Renal pelvis (tissue), 4 donors: ENCODE measurements around the gene PRDM16. TPM values are rescaled to one million over a fixed set of nuclear protein-coding genes. Genes with fewer than 3 reads are reported as not detected.

Experiments used
- DNase-seq: peaks from one replicate; pipeline ENCODE4 v3.0.0-alpha.2; 2013
- polyA plus RNA-seq, 3 donors: library from polyadenylated mRNA; unstranded; fragments of 120-200 nt; gene quantifications; one replicate each; pipeline ENCODE4 v1.2.1, GENCODE V29; 2013; ENCODE audit not compliant: insufficient read length in 3 of 3

The PRDM16 gene
- polyA plus RNA-seq, 3 donors = 7.2 to 9.6 (median 9.3) TPM

DNA sequence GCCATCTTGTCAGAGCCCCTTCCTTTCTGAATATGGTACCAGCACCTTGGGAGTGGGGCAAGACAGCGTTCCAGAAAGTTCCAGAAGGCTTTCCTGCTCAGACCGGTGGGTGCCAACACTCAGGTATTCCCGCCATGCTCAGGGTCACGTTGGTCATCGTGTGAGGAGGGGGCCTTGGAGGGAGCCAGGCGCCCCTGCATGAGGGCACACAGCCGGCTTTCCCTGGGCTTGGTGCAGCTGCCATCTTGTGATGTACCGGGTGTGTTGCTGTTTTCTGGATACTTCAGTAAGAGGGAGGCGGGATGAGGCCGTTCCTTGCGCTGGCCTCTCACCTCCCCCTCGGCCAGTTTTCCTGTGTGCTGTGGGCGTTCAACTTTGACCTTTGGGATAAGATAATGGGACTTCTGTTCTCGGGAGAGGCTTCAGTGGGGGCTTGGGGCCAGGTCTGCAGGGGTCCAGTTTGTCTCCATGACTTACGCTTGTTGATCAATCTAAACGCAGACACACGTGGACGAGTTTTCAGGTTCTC is 69.7 kb downstream of the PRDM16 start:
- DNase-seq = no peak

DNA sequence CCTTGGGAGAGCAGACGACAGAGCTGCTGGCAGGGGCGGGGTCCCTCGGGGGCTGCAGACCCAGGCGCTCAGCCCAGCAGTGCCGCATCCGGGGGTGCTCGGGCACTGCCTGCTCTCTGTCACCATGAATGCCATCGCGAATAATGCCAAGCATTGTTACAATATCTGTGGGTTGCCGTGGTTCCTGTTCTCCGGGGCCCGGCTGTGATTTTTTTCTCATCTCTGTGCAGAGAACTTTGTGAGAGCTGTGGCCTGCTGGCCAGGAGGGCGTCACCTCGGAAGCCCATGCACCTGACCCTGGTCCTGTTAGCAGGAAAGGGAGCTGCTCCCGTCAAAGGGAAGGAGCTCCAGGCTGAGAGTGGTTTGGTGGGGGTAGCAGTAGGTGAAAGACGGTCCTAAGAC is 70.4 kb downstream of the PRDM16 start:
- DNase-seq = no peak

DNA sequence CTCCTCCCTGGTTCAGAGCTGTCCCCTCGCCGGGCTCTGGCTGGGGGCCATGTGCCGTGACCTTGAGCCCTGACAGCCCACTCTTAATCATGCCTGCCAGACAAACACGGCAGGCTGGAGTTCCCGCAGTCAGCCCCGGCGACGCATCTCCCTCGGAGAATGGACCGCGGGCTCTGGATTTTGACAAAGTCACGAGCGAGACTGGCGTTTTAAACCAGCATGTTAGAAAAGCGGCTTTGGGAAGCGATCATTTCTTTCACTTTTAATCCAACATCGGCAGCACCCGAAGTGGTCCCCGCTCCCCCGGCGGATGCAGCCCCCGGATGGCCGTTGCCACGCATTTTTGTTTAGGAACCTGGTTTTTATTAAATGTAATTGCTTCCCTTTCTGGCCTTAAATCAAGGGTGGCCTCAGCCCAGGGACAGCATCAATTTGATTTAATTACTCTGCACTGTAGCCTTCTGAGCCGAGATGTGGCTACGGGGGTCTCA is 70.9 kb downstream of the PRDM16 start:
- no peak for DNase-seq

DNA sequence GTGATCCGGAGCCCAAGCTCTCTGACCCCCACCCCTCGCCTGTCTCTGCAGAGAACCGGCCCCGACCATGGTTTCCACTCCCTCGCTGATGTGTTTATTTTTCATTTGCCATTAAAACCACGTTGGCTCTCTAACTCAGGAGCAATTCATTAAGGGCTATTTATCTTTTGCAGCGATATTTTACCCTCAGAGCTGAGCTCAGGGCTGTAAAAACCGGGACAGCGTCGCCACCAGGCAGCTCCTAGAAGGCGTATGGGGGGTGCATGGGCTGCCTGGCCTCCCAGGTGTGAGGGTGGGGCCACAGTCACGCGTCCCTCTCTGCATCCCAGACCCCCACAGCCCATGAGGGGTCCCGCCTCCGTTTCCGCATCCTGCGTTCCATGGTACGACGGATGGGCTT is 71.4 kb downstream of the PRDM16 start:
- DNase-seq = no peak

DNA sequence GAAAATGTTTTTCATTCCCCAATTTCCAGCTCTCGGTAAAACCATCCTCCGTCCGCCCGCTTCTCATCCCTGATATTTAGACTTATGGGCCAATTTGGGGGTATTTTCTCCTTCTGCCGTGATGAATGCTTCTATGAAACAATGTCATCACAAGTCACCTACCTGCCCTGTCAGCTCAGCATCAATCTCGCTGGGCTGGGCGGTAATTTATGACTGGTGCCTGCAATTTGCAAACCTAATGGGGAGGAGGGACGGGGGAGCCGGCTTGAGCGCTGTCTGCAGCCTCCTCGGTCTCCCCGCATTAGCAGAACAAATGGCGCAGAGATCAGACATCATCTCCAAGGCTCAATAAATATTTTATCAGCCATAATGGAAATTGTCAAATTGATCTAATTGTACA is 72.1 kb downstream of the PRDM16 start:
- no peak for DNase-seq

DNA sequence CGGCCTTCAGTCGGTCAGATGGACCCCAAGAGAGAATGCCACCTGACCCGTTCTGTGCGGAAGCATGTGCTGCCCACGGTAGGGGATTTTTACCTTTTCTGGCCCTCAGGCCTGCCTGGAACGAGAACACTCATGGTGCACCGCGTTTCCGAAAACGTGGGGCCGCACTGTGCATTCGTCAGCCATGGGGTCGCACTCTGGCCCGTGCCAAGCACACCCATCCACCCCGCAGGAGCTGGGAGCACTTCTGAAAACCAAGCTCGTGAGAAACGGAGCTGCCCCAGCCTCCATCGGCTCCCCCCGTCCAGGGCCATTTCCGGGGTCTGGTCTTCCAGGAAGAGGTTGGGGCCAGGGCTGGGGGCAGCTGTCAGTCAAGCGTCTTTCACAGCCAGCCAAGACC is 72.8 kb downstream of the PRDM16 start:
- DNase-seq = no peak

DNA sequence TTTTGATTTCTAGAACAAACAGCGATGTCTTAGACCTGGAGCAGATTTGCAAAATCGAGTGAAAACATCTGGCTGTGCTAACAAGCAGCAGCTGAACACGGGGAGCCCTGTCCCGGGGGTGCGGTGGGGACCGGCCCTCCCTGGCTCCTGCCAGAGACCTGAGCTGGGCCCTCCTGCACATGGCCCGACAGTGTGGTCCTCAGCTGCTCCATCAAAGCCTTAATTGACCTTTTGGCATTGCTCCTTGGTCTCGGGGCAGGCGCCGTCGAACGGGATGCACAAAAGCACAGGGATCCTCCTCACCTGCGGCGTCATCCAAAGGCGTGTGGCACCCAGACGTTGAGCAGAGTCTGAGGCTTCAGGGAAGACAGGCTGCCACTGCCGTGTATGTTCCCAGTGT is 73.2 kb downstream of the PRDM16 start:
- DNase-seq = no peak

DNA sequence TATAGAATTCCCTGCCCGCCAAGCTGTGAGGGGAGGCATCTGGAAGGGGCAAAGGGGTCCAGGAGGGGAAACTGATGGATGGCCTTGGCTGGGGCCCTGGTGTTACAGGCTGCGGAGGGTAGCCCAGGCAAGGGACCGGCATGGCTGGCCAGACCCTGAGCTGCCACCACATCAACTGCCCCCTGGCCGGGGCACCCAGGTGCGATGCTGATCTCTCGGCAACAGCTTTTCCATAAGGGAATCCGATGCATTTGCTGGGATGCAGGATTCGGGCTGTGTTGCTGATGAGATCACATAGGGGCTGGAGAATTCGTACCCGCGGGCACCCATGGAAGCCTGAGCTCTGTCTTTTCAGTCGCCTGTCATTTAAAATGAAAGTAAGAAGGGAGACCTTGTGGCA is 73.7 kb downstream of the PRDM16 start:
- DNase-seq = no peak

DNA sequence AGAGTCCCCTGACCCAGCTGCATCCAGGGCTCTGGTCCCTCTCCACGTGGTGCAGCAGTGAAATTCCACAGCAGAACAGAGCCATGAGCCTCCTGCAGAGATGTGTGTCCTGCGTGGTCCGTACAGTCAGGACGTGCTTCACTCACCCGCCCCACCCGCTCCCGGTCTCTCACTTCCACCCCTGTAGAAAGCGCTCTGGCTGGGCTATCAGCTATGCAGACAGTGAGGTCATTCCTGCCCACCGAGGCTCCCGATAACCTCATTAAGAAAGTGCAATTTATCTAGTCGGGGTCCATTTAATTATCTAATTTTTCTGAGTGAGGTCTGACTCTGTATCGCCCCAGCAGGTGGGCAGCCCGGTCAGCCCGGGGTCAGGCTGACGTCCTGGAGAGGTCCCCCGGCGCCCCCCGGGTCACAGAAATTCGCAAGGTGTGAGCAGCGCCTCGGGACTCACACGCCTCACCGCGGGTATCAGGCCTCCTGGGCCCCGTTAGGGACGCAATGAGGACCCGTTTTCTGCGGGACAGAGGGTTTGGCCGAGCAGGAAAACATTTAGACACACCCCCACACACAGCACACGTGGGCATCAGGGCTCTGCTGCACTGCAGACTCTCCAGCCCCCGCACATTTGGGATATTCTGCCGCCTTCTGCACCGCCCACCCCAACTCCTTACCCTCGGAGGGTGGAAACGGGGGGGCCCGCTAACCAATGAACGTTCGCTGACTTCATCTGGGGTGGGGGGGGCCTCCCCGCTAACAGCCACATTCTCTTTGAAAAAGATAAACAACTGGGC is 76.7 kb downstream of the PRDM16 start:
- DNase-seq = no peak

DNA sequence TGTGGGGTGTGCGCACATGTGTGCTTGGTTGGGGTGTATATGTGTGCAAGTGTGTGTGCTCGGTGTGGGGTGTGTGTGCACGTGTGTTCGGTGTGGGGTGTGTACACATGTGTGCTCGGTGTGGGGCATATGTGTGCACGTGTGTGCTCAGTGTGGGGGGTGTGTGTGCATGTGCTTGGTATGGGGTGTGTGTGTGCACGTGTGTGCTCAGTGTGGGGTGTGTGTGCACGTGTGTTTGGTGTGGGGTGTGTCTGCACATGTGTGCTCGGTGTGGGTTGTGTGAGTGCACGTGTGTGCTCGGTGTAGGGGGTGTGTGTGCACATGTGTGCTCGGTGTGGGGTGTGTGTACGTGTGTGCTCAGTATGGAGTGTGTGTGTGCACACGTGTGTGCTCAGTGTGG is 77.5 kb downstream of the PRDM16 start:
- no peak for DNase-seq

DNA sequence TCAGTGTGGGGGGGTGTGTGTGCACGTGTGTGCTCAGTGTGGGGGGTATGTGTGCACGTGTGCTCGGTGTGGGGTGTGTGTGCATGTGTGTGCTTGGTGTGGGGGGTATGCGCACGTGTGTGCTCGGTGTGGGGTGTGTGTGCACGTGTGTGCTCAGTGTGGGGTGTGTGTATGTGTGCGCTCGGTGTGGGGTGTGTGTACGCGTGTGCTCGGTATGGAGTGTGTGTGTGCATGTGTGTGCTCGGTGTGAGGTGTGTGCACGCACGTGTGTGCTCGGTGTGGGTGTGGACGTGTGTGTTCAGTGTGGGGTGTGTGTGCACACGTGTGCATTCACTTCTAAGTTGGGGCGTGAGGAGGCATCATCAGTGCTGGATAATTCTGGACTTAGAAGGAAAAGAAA is 77.9 kb downstream of the PRDM16 start:
- DNase-seq = no peak

DNA sequence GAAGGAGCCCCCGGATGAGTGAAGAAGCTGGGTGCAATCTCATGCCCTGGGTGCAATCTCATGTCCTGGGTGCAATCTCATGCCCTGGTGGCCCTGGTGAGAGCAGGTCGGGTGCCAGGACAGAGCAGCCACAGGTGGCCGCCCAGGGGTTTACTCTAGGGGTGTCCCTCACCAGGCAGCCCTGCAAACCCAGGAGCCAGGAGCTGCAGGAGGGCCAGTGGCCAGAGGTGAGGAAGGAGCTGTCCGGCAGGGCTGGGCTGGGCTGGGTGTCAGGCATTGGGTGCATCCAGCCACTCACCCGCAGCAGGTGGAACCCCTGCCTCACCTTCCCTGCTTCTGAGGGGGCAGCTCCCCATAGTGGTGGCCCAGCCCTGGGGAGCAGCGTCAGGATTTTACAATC is 79.2 kb downstream of the PRDM16 start:
- DNase-seq = no peak

DNA sequence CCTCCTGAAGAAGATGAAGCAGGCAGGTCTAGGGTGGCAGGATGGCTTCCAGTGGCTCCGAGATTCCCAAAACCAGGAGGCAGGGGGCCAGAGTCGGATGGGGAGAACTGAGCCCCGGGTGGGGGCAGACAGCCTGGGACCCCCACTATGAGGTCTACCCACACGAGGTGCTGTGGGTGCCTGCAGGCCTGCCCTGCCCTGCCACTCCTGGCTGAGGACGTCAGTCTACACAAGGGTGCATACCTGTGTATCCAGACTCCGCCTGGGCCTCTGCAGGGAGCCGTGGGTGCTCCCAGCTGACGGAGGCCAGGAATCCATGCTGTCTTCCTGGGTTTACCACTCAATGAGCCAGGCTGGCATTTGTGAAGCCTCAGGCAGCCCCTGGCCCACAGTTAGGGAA is 80.3 kb downstream of the PRDM16 start:
- no peak for DNase-seq

DNA sequence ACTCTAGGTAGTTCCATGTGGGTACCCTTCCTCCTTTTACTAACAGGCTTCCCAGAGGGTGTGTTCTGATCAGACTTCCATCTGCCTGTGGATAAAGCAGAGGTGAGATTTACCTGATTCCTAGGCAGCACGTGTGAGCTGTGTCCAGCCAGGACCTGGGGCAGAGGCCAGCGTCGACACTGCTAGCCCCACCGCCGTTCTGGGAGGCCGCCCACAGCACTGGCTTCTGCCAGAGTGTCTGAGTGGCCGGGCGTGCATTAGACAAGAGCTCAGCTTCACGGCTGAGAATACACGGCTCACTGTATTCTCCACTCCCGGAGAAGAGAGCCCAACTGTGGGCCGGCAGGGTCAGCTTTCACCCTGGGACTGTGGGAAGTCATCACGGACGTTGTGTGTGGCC is 82.5 kb downstream of the PRDM16 start:
- no peak for DNase-seq

DNA sequence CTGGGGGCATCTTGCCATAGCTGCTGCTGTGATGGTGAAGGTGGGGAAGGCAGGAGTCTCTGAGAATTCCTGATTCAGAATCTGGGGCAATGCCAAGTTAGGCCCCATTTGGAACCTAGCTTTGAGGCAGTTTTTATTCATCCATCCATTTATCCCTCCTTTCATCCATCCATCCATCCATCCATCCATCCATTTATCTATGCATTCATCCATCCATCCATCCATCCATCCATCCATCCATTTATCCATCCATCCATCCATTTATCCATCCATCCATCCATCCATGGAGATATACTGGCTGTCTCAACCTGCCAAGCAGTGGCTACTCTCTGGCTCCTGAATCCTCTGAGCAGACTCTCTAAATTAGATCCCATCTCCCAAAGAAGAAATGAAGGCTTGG is 83.1 kb downstream of the PRDM16 start:
- DNase-seq = no peak

DNA sequence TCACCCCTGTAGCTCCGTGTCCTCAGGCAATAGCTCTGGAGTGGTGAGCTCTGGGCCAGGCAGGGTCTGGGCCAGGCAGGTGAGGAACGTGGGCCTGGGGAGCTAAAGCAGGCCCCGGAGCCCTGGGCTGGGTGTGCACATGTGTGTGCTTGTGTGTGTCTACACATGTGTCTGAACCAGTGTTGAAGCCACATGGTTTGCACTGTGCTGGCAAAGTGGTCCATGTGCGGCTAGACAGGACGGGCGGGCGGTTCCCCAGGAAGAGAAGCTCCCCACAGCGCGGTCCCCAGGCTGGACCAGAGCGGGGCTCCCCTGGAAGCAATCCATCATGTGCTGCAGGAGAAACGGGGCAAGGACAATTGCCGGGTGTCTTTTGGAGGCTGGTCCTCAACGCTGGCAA is 84.2 kb downstream of the PRDM16 start:
- no peak for DNase-seq

DNA sequence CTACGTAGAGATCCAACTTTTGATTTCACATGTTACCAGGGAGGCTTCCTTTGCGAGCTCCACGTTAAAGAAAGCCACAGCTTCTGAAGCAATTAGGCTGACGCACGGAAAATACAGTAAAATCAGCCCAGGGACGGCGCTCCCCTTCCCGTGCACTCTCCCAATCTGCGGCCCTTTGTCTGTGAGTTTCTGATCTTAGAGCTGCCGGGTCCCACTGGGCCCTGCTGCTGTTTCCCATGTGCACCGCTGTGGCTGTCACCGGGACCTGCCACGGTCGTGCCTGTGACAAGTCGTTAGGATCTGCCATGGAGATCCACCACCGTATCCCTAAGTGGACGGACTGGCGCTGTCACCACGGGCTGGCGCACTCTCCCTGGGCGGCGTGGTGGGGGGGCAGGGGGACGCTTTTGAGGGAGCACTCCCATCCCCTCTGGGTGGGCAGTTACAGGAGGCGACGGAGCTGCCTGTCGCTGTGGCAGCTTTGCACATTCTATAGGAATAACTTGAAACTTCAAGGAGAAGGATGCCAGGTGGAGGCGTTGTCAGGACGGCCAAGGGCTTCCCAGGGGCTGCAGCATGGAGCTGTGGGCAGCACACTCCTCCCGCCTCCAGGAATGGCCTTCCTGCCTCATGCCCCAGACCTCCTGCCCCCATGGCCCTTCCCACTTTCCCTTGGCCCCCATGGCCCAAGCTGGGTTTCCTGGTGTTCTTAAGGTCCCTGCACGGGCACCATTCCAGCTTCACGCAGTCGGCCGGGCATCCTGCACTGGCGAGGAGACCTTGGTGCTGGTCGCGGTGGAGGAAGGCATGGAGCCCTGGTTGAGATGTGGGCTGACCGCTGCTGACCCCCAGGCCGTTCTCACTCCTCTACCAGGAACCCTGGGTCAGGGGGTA is 85.1 kb downstream of the PRDM16 start:
- no peak for DNase-seq

DNA sequence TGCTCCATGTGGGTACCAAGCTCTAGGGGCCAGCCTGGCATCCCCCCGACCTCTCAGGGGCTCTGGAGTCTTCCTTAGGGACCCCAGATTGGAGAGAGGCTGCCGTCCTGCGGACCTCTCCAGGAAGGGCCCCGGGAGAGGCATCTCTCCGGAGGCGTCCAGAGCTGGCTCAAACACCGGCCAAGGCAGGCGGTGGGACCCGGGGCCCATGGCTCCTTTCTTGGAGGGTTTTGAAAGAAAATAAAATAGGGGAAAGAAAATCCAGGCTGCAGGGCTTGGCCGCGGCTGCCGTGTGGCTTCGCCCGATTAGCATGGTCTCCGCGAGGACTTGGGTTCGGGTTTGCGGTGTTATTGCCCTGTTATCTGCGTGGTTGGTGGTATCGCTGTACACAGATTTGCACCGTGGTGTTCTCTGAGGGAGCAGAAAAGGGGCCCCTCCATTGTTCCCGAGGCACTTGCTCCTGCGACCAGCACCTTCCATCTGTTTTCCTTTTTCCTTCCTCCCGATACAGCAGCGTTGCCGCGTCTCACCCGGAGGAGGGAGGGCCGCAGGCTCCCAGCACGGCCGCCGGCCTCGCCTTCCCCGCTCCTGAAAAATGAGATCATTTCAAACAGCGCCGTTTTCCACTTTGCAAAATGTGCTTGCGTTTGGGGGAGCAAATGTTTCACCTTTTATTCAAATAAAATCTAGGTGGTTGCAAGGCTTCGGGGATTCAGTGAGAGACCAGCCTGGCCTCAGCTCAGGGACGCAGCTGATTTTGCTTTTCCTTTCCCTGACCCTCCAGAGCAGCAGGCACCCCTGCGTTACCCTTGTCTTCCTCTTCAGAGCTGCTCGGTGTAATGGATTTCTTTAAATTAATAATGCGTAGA is 86.3 kb downstream of the PRDM16 start:
- DNase-seq = no peak

DNA sequence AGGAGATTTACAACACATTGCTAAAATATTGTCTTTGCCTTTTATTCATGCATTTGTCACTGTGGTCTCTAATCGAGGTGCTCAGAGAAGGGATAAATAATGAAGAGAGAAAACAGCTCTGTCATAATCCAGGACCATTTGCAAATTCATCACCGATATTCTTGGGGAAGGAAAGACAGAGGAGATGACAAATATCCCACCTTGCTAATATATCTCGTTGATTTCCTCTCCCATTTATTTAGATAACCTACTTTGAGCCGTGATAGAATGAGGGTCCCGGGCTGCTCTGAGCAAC is 86.9 kb downstream of the PRDM16 start:
- DNase-seq = no peak

DNA sequence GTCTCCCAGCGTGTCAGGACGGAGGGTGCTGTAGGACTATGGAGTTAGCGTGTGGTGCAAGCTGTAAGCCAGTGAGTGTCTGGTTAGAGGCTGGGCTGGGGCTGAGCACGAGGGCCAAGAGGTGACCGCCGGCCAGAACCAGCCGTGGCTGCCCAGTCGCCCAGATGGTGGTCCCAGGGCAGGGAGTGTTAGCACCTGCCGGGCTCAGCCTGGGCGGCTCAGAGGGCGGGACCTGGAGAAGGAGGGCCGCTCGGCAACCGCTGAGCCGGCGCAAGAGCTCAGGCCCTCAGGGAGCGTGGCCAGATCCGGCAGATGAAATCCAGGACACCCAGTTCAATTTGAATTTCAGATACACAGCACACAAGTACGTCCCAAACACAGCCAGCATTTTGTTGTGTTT is 87.9 kb downstream of the PRDM16 start:
- no peak for DNase-seq

DNA sequence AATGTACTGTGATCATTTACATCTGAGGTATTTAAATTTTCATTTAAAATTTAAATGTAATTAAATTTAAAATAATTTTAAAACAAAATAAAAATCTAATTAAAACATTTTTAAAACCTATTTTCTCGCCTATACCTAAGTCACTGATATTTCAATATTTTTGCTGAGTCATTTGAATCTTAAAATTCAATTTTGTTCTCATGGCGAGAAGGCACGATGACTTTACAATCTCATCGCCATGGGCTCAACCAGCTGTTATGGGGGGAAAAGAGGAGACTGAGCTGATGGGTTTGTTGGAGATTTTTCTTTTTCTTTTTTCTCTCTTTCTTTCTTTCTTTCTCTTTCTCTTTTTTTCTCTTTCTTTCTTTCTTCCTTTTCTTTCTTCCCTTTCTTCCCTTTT is 89.3 kb downstream of the PRDM16 start:
- no peak for DNase-seq

DNA sequence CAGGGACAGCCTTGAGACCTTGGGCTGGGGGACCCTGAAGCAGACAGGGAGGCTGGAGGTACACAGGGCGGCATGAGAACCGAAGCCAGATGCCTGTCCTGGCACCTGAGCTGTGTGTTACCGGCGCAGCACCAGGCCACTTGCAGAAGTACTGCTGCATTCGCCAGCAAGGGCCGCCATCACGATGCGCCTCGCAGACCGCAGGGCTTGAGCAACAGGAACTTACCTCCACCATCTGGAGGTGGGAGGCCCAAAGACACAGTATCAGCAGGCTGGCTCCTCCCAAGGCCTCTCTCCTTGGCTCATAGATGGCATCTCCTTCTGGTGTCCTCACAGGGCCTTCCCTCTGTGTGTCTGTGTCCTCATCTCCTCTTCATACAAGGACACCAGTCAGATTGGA is 90.1 kb downstream of the PRDM16 start:
- DNase-seq = no peak
